NCI-H2029 (cell line): ENCODE measurements around the gene ADGRG2.
A peak's percentile ranks its signal among the peaks of the same experiment; 100 is the strongest.
"Not testable (repeated sequence)": the region's sequence is repeated elsewhere in the genome, so short reads cannot be mapped to it uniquely, and the experiment has no call there.

Source experiments
- DNase-seq: peaks from one replicate; lab custom pipeline; 2025; lab: John Stamatoyannopoulos, UW

Gene ADGRG2

GRCh38 chrX:19075754-19076153, 46.5 kb downstream of the ADGRG2 start:
- no peak for DNase-seq

- DNase-seq = no peak
Observed at GRCh38 chrX:19072372-19072771, 49.9 kb downstream of the ADGRG2 start.

GRCh38 chrX:19070555-19070994, 51.7 kb downstream of the ADGRG2 start:
- DNase-seq = no peak

- not testable (repeated sequence) for DNase-seq
Observed at GRCh38 chrX:19066987-19067386, 55.3 kb downstream of the ADGRG2 start.

GRCh38 chrX:19065535-19065934, 56.7 kb downstream of the ADGRG2 start:
- no peak for DNase-seq

- no peak for DNase-seq
Observed at GRCh38 chrX:19064175-19064574, 58.1 kb downstream of the ADGRG2 start.

- DNase-seq = no peak
Observed at GRCh38 chrX:19063030-19063429, 59.2 kb downstream of the ADGRG2 start.

GRCh38 chrX:19059067-19059466, 63.2 kb downstream of the ADGRG2 start:
- DNase-seq = no peak

GRCh38 chrX:19057856-19058255, 64.4 kb downstream of the ADGRG2 start:
- DNase-seq = no peak

GRCh38 chrX:19049110-19049509, 73.2 kb downstream of the ADGRG2 start:
- no peak for DNase-seq

GRCh38 chrX:19046343-19047215, 75.7 kb downstream of the ADGRG2 start:
- no peak for DNase-seq

- DNase-seq = no peak
Observed at GRCh38 chrX:19040373-19040772, 81.9 kb downstream of the ADGRG2 start.

GRCh38 chrX:19034025-19034424, 88.2 kb downstream of the ADGRG2 start:
- no peak for DNase-seq

GRCh38 chrX:19030805-19031204, 91.5 kb downstream of the ADGRG2 start:
- no peak for DNase-seq

- no peak for DNase-seq
Observed at GRCh38 chrX:19028560-19028959, 93.7 kb downstream of the ADGRG2 start.

- DNase-seq = no peak
Observed at GRCh38 chrX:19024366-19024765, 97.9 kb downstream of the ADGRG2 start.

- no peak for DNase-seq
Observed at GRCh38 chrX:19019996-19020395, 102.3 kb downstream of the ADGRG2 start.

GRCh38 chrX:19017271-19017670, 105.0 kb downstream of the ADGRG2 start:
- DNase-seq = peak; percentile 11

- DNase-seq = not testable (repeated sequence)
Observed at GRCh38 chrX:19016614-19017013, 105.7 kb downstream of the ADGRG2 start.

- DNase-seq = no peak
Observed at GRCh38 chrX:19007868-19008267, 114.4 kb downstream of the ADGRG2 start.

- DNase-seq = no peak
Observed at GRCh38 chrX:19007011-19007410, 115.3 kb downstream of the ADGRG2 start.

- DNase-seq = no peak
Observed at GRCh38 chrX:19005909-19006308, 116.4 kb downstream of the ADGRG2 start.

- no peak for DNase-seq
Observed at GRCh38 chrX:19003756-19004155, 118.5 kb downstream of the ADGRG2 start.

- no peak for DNase-seq
Observed at GRCh38 chrX:18998653-18999052, 123.6 kb downstream of the ADGRG2 start.
